Stimulated activated effector memory CD8-positive, alpha-beta T cell treated with anti-CD3 and anti-CD28 coated beads, Interleukin-12 subunit alpha, Interleukin-12 subunit beta, amount 100 ng/mL, for 72 hours (primary cell): ENCODE results near the gene SSH3.

Experiments used
- ATAC-seq: fragments of 150-1000 bp; cut with Tn5 transposase; 2 replicates; pipeline ENCODE4 v1.10.0; 2021
- DNase-seq, 2 donors: peaks; one replicate each; pipeline ENCODE4 v3.0.0; 2021 to 2022; ENCODE audit warnings: low spot score in 2 of 2
- H3K27ac Mint-ChIP-seq: one replicate; pipeline ENCODE4 v1.8.0; 2022; ENCODE audit warnings: mild to moderate bottlenecking, mixed read lengths
- H3K36me3 Mint-ChIP-seq: one replicate; pipeline ENCODE4 v1.8.0; 2022; ENCODE audit warnings: mild to moderate bottlenecking, mixed read lengths
- H3K4me1 Mint-ChIP-seq: one replicate; pipeline ENCODE4 v1.8.0; 2022; ENCODE audit warnings: mixed read lengths
- H3K4me3 Mint-ChIP-seq: one replicate; pipeline ENCODE4 v1.8.0; 2022; ENCODE audit warnings: mild to moderate bottlenecking, mixed read lengths
- H3K9me3 Mint-ChIP-seq: one replicate; pipeline ENCODE4 v1.8.0; 2022; ENCODE audit warnings: mixed read lengths

SSH3 gene

GRCh38 chr11:67291481-67292381 is 11.6 kb upstream of the SSH3 start:
- peaks cover 95% of the 10 kb centered on the region for H3K36me3 Mint-ChIP-seq
- H3K9me3 Mint-ChIP-seq, result peaks cover 6% of the 10 kb centered on the region
- DNase-seq (no peak), ATAC-seq (no peak)
- H3K27ac Mint-ChIP-seq, result peak overlapping the region; percentile 78
- peak overlapping the region; percentile 93 for H3K4me3 Mint-ChIP-seq
- H3K4me1 Mint-ChIP-seq, result peaks cover 44% of the 10 kb centered on the region

- Mint-ChIP-seq H3K9me3 (peaks cover 9% of the 10 kb centered on the region), H3K4me1 (peaks cover 35% of the 10 kb centered on the region), H3K27ac (peak overlapping the region; percentile 78), H3K36me3 (peaks cover 95% of the 10 kb centered on the region), H3K4me3 (peak overlapping the region; percentile 17)
- DNase-seq (no peak), ATAC-seq (no peak)
Measured at GRCh38 chr11:67292671-67293070, 10.7 kb upstream of the SSH3 start.

- DNase-seq (no peak), ATAC-seq (peak; percentile 6)
- H3K4me1 Mint-ChIP-seq, result peaks cover 31% of the 10 kb centered on the region
- H3K27ac Mint-ChIP-seq, result peak overlapping the region; percentile 78
- H3K9me3 Mint-ChIP-seq, result peaks cover 9% of the 10 kb centered on the region
- H3K36me3 Mint-ChIP-seq, result peaks cover 95% of the 10 kb centered on the region
- H3K4me3 Mint-ChIP-seq, result peak overlapping the region; percentile 17
Measured at GRCh38 chr11:67293090-67293489, 10.2 kb upstream of the SSH3 start.

DNA sequence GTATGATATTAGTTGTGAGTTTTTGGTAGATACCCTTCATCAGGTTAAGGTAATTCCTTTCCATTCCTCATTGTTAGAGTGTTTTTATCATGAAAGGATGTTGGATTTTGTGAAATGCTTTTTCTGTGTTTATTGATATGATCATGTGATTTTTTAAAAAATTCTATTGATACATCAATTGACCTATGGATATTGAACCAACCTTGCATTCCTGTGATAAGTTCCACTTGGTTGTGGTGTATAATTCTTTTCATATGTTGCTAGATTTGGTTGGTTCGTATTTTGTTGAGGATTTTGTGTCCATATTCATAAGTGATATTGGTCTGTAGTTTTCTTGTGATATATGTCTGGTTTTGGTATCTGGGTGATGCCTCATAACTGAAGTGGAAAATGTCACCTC is 7.5 kb upstream of the SSH3 start:
- Mint-ChIP-seq H3K4me3 (no peak overlapping the region), H3K9me3 (peaks cover 9% of the 10 kb centered on the region), H3K36me3 (peaks cover 94% of the 10 kb centered on the region), H3K27ac (no peak overlapping the region), H3K4me1 (peaks cover 24% of the 10 kb centered on the region)
- no peak for DNase-seq
- no peak for ATAC-seq

DNA sequence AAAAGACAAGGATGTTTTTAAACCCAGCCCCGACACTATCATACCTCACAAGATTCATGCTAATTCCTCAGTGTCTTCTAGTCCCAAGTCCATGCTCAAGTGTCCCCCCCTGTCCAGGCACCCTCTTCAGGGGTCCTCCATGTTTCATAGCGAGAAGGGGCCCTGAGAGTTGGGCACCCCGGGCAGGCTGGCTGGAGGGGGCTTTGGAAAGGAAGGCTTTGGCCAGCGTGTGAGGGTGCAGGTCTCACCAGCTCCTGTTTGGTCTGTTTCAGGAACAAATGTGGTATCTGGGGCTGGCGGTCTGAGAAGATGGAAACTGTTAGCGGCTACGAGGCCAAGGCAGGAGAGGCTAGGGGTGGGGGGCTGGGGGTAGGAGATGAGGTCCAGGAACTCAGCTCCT is 4.5 kb upstream of the SSH3 start:
- Mint-ChIP-seq H3K4me1 (peaks cover 18% of the 10 kb centered on the region), H3K27ac (no peak overlapping the region), H3K4me3 (no peak overlapping the region), H3K36me3 (peaks cover 85% of the 10 kb centered on the region), H3K9me3 (peaks cover 9% of the 10 kb centered on the region)
- DNase-seq, result no peak
- ATAC-seq, result no peak

GRCh38 chr11:67299471-67300191 is 3.7 kb upstream of the SSH3 start:
- H3K4me3 Mint-ChIP-seq, result no peak overlapping the region
- no peak for DNase-seq
- no peak for ATAC-seq
- H3K36me3 Mint-ChIP-seq, result peaks cover 76% of the 10 kb centered on the region
- H3K4me1 Mint-ChIP-seq, result peaks cover 25% of the 10 kb centered on the region
- H3K27ac Mint-ChIP-seq, result peak overlapping the region; percentile 54
- peaks cover 9% of the 10 kb centered on the region for H3K9me3 Mint-ChIP-seq

- H3K4me3 Mint-ChIP-seq, result no peak overlapping the region
- H3K4me1 Mint-ChIP-seq, result peaks cover 28% of the 10 kb centered on the region
- peak overlapping the region; percentile 54 for H3K27ac Mint-ChIP-seq
- ATAC-seq (no peak), DNase-seq (no peak)
- H3K9me3 Mint-ChIP-seq, result peaks cover 9% of the 10 kb centered on the region
- H3K36me3 Mint-ChIP-seq, result peaks cover 69% of the 10 kb centered on the region
Measured at GRCh38 chr11:67300256-67300755, 3.0 kb upstream of the SSH3 start.

DNA sequence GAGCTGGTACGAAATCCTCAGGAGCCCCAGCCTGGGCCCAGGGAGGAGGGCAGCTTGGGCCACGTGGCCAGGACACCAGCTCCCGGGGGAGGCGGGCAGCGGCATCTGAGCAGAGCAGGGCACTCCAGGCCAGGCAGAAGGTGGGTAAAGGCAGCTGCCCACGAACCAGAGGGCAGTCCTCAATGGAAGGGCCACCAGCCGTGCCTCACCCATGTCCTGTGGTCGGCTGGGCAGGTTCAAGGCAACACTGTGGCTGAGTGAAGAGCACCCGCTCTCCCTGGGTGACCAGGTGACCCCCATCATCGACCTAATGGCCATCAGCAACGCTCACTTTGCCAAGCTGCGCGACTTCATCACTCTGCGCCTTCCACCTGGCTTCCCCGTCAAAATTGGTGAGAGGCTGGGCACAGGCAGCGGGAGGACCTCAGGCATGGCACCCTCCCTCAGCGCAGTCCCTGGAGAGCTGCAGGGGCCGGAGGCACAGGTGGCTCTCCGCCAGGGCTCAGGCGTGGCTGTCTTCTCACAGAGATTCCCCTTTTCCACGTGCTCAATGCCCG is 2.5 kb upstream of the SSH3 start:
- H3K9me3 Mint-ChIP-seq, result peaks cover 9% of the 10 kb centered on the region
- ATAC-seq, result no peak
- H3K4me1 Mint-ChIP-seq, result peaks cover 28% of the 10 kb centered on the region
- no peak overlapping the region for H3K4me3 Mint-ChIP-seq
- H3K27ac Mint-ChIP-seq, result no peak overlapping the region
- DNase-seq, result no peak
- H3K36me3 Mint-ChIP-seq, result peaks cover 64% of the 10 kb centered on the region

DNA sequence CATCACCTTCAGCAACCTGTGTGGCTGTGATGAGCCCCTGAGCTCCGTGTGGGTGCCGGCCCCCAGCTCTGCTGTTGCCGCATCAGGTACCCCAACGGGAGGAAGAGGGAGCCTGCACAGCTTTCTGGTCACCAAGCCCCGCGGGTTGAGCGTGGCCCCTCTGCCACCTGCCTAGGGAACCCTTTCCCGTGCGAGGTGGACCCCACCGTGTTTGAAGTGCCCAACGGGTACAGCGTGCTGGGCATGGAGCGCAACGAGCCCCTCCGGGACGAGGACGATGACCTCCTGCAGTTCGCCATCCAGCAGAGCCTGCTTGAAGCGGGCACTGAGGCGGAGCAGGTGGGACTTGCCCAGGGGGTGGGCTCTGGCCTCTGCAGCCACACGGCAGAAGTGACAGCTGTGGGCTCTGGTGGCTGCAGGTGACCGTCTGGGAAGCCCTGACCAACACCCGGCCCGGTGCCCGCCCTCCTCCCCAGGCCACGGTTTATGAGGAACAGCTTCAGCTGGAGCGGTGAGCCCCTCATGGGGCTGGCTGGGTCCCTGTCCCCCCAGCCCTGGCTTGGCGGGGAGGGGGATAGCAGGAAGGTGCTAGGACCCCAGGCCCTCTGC is 1.9 kb upstream of the SSH3 start:
- DNase-seq (no peak), ATAC-seq (no peak)
- Mint-ChIP-seq H3K9me3 (peaks cover 4% of the 10 kb centered on the region), H3K27ac (no peak overlapping the region), H3K4me1 (peaks cover 28% of the 10 kb centered on the region), H3K4me3 (no peak overlapping the region), H3K36me3 (peaks cover 58% of the 10 kb centered on the region)

GRCh38 chr11:67301951-67302516 is 1.3 kb upstream of the SSH3 start:
- no peak for ATAC-seq
- Mint-ChIP-seq H3K27ac (peak overlapping the region; percentile 52), H3K4me1 (peaks cover 28% of the 10 kb centered on the region)

DNA sequence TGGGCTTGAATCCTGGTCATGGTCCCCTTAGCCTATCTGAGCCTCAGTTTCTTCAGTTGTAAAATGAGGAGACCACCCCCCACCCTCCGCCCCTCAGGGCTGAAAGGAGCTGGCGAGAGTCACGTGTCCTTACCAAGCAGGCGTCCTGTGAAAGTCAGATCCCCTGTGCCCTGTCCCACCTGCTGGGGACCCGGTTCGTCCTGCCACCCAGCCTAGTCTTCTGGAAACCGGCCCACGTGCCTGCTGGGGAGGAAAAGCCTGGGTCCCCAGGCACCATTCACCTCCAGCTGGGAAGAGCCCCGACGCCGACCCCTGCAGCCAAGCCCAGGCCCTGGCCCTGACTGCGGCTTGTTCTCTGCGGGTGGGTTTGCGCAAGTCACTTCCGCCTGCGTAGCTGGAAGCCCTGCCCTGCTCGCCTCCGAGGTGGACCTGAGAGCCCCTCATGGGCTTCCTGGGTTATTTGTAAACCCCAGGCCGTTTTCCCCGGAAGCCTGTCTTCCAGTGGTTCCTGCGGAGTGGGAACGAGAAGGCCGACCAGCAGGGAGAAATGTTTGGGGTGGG is 679 bp upstream of the SSH3 start:
- Mint-ChIP-seq H3K36me3 (peaks cover 46% of the 10 kb centered on the region), H3K27ac (peak overlapping the region; percentile 52), H3K4me1 (peaks cover 28% of the 10 kb centered on the region), H3K4me3 (peak overlapping the region; percentile 52), H3K9me3 (no peaks in the 10 kb centered on the region)
- ATAC-seq, result no peak
- DNase-seq, result no peak

More at GRCh38 chr11:67301951-67302516, 1.3 kb upstream of the SSH3 start:
- H3K36me3 Mint-ChIP-seq, result peaks cover 52% of the 10 kb centered on the region
- DNase-seq, result no peak
- peak overlapping the region; percentile 52 for H3K4me3 Mint-ChIP-seq
- H3K9me3 Mint-ChIP-seq, result peaks cover under 1% of the 10 kb centered on the region

GRCh38 chr11:67303835-67304411 is 593 bp downstream of the SSH3 start:
- Mint-ChIP-seq H3K9me3 (no peaks in the 10 kb centered on the region), H3K27ac (no peak overlapping the region), H3K36me3 (peaks cover 33% of the 10 kb centered on the region), H3K4me3 (peak overlapping the region; percentile 52), H3K4me1 (peaks cover 20% of the 10 kb centered on the region)
- ATAC-seq (peak; percentile 55), DNase-seq (no peak)

- ATAC-seq (no peak), DNase-seq (no peak)
- H3K4me3 Mint-ChIP-seq, result peak overlapping the region; percentile 52
- peaks cover 20% of the 10 kb centered on the region for H3K4me1 Mint-ChIP-seq
- no peaks in the 10 kb centered on the region for H3K9me3 Mint-ChIP-seq
- H3K36me3 Mint-ChIP-seq, result peaks cover 27% of the 10 kb centered on the region
- H3K27ac Mint-ChIP-seq, result no peak overlapping the region
Measured at GRCh38 chr11:67304511-67305113, 1.3 kb downstream of the SSH3 start.
